Neural progenitor cell (in vitro differentiated cells): ENCODE measurements around the gene POC1A.

Source experiments
- EZH2 ChIP-seq: fragments of 200-600 bp; sonication (generic); IDR thresholded peaks from 2 replicates; pipeline ENCODE4 v1.6.1; 2017; ENCODE audit warnings: antibody characterized with exemption, mild to moderate bottlenecking, moderate library complexity
- EZH2phosphoT487 ChIP-seq: fragments of 200-600 bp; sonication (generic); IDR thresholded peaks from 2 replicates; pipeline ENCODE4 v1.6.1; 2017; ENCODE audit warnings: antibody characterized with exemption
- TF ChIP-seq, protein P1 (sequence below): fragments of 200-600 bp; sonication (generic); IDR thresholded peaks from 2 replicates; pipeline ENCODE4 v1.5.1; 2017; ENCODE audit warnings: antibody characterized with exemption, mild to moderate bottlenecking

DNA sequence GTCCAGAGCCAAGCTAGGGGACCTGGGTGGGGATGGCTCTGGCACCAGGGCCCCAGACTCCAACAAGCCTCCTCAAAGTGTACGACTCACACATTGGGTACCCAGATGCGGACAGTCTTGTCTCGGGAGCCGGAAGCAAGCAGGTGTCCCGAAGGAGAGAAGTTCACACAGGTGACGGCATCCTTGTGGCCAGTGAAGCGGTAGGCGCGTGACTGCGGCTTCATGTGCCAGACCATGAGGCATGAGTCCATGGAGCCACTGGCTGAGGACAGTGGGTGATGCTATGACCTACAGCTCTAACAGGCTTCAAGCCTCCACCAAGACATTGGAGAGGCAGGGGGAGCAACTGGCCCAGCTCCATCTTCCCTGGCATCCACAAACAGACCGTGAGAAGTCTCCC is 4.5 kb downstream of the POC1A start:
- TF ChIP-seq, protein P1, sequence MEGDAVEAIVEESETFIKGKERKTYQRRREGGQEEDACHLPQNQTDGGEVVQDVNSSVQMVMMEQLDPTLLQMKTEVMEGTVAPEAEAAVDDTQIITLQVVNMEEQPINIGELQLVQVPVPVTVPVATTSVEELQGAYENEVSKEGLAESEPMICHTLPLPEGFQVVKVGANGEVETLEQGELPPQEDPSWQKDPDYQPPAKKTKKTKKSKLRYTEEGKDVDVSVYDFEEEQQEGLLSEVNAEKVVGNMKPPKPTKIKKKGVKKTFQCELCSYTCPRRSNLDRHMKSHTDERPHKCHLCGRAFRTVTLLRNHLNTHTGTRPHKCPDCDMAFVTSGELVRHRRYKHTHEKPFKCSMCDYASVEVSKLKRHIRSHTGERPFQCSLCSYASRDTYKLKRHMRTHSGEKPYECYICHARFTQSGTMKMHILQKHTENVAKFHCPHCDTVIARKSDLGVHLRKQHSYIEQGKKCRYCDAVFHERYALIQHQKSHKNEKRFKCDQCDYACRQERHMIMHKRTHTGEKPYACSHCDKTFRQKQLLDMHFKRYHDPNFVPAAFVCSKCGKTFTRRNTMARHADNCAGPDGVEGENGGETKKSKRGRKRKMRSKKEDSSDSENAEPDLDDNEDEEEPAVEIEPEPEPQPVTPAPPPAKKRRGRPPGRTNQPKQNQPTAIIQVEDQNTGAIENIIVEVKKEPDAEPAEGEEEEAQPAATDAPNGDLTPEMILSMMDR = no peak
- TF ChIP-seq EZH2 (no peak), EZH2phosphoT487 (no peak)
